H9 (cell line): ENCODE results near the gene MMS19. TPM values are rescaled to one million over a fixed set of nuclear protein-coding genes. Genes with fewer than 3 reads are reported as not detected.

Source experiments
- DNase-seq: peaks from one replicate; pipeline ENCODE4 v3.0.0-alpha.2; 2017
- H2AFZ ChIP-seq: one replicate; pipeline ENCODE4 v1.6.1; 2013; ENCODE audit warnings: mild to moderate bottlenecking, low read length, control low read depth, moderate library complexity
- H2AK5ac ChIP-seq: 2 replicates; pipeline ENCODE4 v1.6.1; 2013; ENCODE audit warnings: low read length, control low read depth, mixed read lengths; ENCODE audit not compliant: insufficient read length
- H2BK120ac ChIP-seq: one replicate; pipeline ENCODE4 v1.6.1; 2013; ENCODE audit warnings: low read depth, mild to moderate bottlenecking, low read length, control low read depth, inconsistent platforms; ENCODE audit not compliant: poor library complexity, severe bottlenecking
- H2BK12ac ChIP-seq: 2 replicates; pipeline ENCODE4 v1.6.1; 2013; ENCODE audit warnings: low read length, control low read depth, mixed read lengths, low read depth; ENCODE audit not compliant: insufficient read length
- H2BK15ac ChIP-seq: 2 replicates; pipeline ENCODE4 v1.6.1; 2013; ENCODE audit warnings: low read depth, low read length, control low read depth
- H2BK20ac ChIP-seq: one replicate; pipeline ENCODE4 v1.6.1; 2013; ENCODE audit warnings: low read depth, mild to moderate bottlenecking, low read length, control low read depth, inconsistent platforms; ENCODE audit not compliant: poor library complexity, severe bottlenecking
- H2BK5ac ChIP-seq: 2 replicates; pipeline ENCODE4 v1.6.1; 2013; ENCODE audit warnings: low read length, control low read depth, mixed read lengths; ENCODE audit not compliant: insufficient read length
- H3K14ac ChIP-seq: 2 replicates; pipeline ENCODE4 v1.6.1; 2013; ENCODE audit warnings: low read length, control low read depth; ENCODE audit not compliant: insufficient read depth
- H3K18ac ChIP-seq: 2 replicates; pipeline ENCODE4 v1.6.1; 2013; ENCODE audit warnings: low read depth, mild to moderate bottlenecking, mixed read lengths, low read length, control low read depth; ENCODE audit not compliant: insufficient read length
- H3K23ac ChIP-seq: 2 replicates; pipeline ENCODE4 v1.6.1; 2013; ENCODE audit warnings: low read length, control low read depth, mixed read lengths, low read depth; ENCODE audit not compliant: insufficient read length
- H3K23me2 ChIP-seq: 2 replicates; pipeline ENCODE4 v1.6.1; 2013; ENCODE audit warnings: low read depth, mild to moderate bottlenecking, mixed read lengths, low read length, control low read depth; ENCODE audit not compliant: insufficient read length, poor library complexity, severe bottlenecking
- H3K27ac ChIP-seq: 2 replicates; pipeline ENCODE4 v1.5.1; 2013; ENCODE audit warnings: low read length, control low read depth, mixed read lengths, low read depth; ENCODE audit not compliant: insufficient read length
- H3K27me3 ChIP-seq: 2 replicates; pipeline ENCODE4 v1.6.1; 2013; ENCODE audit warnings: low read length, control low read depth, inconsistent platforms; ENCODE audit not compliant: insufficient read depth
- H3K4ac ChIP-seq: 2 replicates; pipeline ENCODE4 v1.6.1; 2013; ENCODE audit warnings: low read depth, mild to moderate bottlenecking, control low read depth, inconsistent platforms, low read length, moderate library complexity
- H3K4me1 ChIP-seq: 2 replicates; pipeline ENCODE4 v1.6.1; 2013; ENCODE audit warnings: low read length, control low read depth, inconsistent platforms; ENCODE audit not compliant: insufficient read depth
- H3K4me2 ChIP-seq: 2 replicates; pipeline ENCODE4 v1.6.1; 2013; ENCODE audit warnings: low read length, control low read depth, mixed read lengths; ENCODE audit not compliant: insufficient read length, insufficient read depth
- H3K56ac ChIP-seq: 2 replicates; pipeline ENCODE4 v1.6.1; 2013; ENCODE audit warnings: low read depth, mild to moderate bottlenecking, mixed read lengths, low read length, control low read depth; ENCODE audit not compliant: insufficient read length
- H3K79me1 ChIP-seq: 2 replicates; pipeline ENCODE4 v1.6.1; 2013; ENCODE audit warnings: low read depth, mild to moderate bottlenecking, moderate library complexity, low read length, control low read depth, inconsistent platforms; ENCODE audit not compliant: insufficient read depth, poor library complexity, severe bottlenecking
- H3K79me2 ChIP-seq: 2 replicates; pipeline ENCODE4 v1.6.1; 2013; ENCODE audit warnings: low read length, control low read depth, inconsistent platforms; ENCODE audit not compliant: insufficient read depth
- H3K9ac ChIP-seq: 2 replicates; pipeline ENCODE4 v1.6.1; 2013; ENCODE audit warnings: low read length, control low read depth, mixed read lengths; ENCODE audit not compliant: insufficient read length; ENCODE audit errors: extremely low read depth
- H3K9me3 ChIP-seq: one replicate; pipeline ENCODE4 v1.6.1; 2013; ENCODE audit warnings: low read depth, low read length, inconsistent platforms; ENCODE audit not compliant: control insufficient read depth
- H3T11ph ChIP-seq: one replicate; pipeline ENCODE4 v1.6.1; 2013; ENCODE audit warnings: mild to moderate bottlenecking, low read length, control low read depth, inconsistent platforms
- H4K20me1 ChIP-seq: one replicate; pipeline ENCODE4 v1.6.1; 2013; ENCODE audit not compliant: control insufficient read depth, insufficient read length, insufficient read depth
- H4K5ac ChIP-seq: 2 replicates; pipeline ENCODE4 v1.6.1; 2013; ENCODE audit warnings: low read depth, mild to moderate bottlenecking, mixed read lengths, low read length, control low read depth; ENCODE audit not compliant: insufficient read length
- H4K8ac ChIP-seq: replicated peaks from 2 replicates; pipeline ENCODE4 v1.6.1; 2013; ENCODE audit warnings: low read length, control low read depth, mixed read lengths, low read depth; ENCODE audit not compliant: insufficient read length
- H4K91ac ChIP-seq: 2 replicates; pipeline ENCODE4 v1.6.1; 2013; ENCODE audit warnings: low read depth, mild to moderate bottlenecking, moderate library complexity, mixed read lengths, low read length, control low read depth; ENCODE audit not compliant: insufficient read length
- H3K27ac Mint-ChIP-seq, 3 experiments: 2 replicates in 2 of 3; 3 replicates in 1 of 3; pipeline ENCODE4 v1.8.0; 2020 to 2021; ENCODE audit warnings: mixed read lengths in 3 of 3, mild to moderate bottlenecking in 1 of 3, moderate library complexity in 1 of 3
- H3K27me3 Mint-ChIP-seq: 2 replicates; pipeline ENCODE4 v1.8.0; 2021; ENCODE audit warnings: low read depth, mild to moderate bottlenecking, moderate library complexity, mixed read lengths
- H3K36me3 Mint-ChIP-seq, 3 experiments: 2 replicates in 2 of 3; 3 replicates in 1 of 3; pipeline ENCODE4 v1.8.0; 2020 to 2021; ENCODE audit warnings: low read depth in 3 of 3, mixed read lengths in 3 of 3; ENCODE audit not compliant: insufficient read depth in 1 of 3
- H3K4me1 Mint-ChIP-seq, 2 experiments: 2 replicates each; pipeline ENCODE4 v1.8.0; 2020; ENCODE audit warnings: mixed read lengths in 2 of 2
- H3K4me3 Mint-ChIP-seq, 2 experiments: 2 replicates in 1 of 2; 3 replicates in 1 of 2; pipeline ENCODE4 v1.8.0; 2020 to 2021; ENCODE audit warnings: mild to moderate bottlenecking in 2 of 2, mixed read lengths in 2 of 2, moderate library complexity in 1 of 2
- H3K9me3 Mint-ChIP-seq, 2 experiments: 2 replicates in 1 of 2; 3 replicates in 1 of 2; pipeline ENCODE4 v1.8.0; 2020; ENCODE audit warnings: mild to moderate bottlenecking in 2 of 2, mixed read lengths in 2 of 2, moderate library complexity in 1 of 2
- CTCF ChIP-seq: fragments of 200-600 bp; sonication (generic); conservative IDR thresholded peaks from 3 replicates; pipeline ENCODE4 v1.8.0; 2021; ENCODE audit warnings: antibody characterized with exemption, mild to moderate bottlenecking
- WGBS: extraction: QIAGEN DNeasy Blood & Tissue Kit; methylation state at CpG from one replicate; pipeline ENCODE4 v1.1.7; 2013; ENCODE audit warnings: missing lambda C conversion rate, low lambda C conversion rate, mixed read lengths; ENCODE audit not compliant: insufficient read length; ENCODE audit errors: extremely low coverage; 5-methylcytosine and 5-hydroxymethylcytosine counted together
- total RNA-seq: library from RNA; stranded (reverse); gene quantifications from 2 replicates; pipeline ENCODE4 v1.2.1, GENCODE V29; 2021

MMS19 gene
- total RNA-seq, 1 experiment from 2014 or later, result 102 TPM

GRCh38 chr10:97434557-97434956 lies 63.7 kb downstream of the MMS19 start:
- Histone ChIP-seq H3T11ph (no peak overlapping the region), H4K8ac (no peak overlapping the region), H2BK15ac (no peak overlapping the region), H3K27me3 (no peaks in the 10 kb centered on the region), H2BK5ac (no peak overlapping the region), H3K9ac (no peak overlapping the region), H3K18ac (no peak overlapping the region), H2BK120ac (no peak overlapping the region), H3K79me2 (no peaks in the 10 kb centered on the region), H3K56ac (no peak overlapping the region), H3K79me1 (no peaks in the 10 kb centered on the region), H3K14ac (no peak overlapping the region), H2BK12ac (no peak overlapping the region), H2AK5ac (no peak overlapping the region), H3K4ac (no peak overlapping the region), H4K5ac (no peak overlapping the region), H3K9me3 (no peaks in the 10 kb centered on the region), H3K23ac (no peak overlapping the region), H3K23me2 (no peaks in the 10 kb centered on the region), H4K91ac (no peak overlapping the region), H2AFZ (no peak overlapping the region), H3K4me2 (no peak overlapping the region), H3K27ac (no peak overlapping the region), H4K20me1 (no peaks in the 10 kb centered on the region), H2BK20ac (no peak overlapping the region), H3K4me1 (no peaks in the 10 kb centered on the region)
- no CpG with 5 or more reads among the region's 1 CpG for WGBS
- no peak overlapping the region for H3K4me3 Mint-ChIP-seq
- no peak for TF ChIP-seq CTCF
- no peak for DNase-seq
- no peaks in the 10 kb centered on the region for H3K9me3 Mint-ChIP-seq
- peaks cover 30 to 81% (median 67%) of the 10 kb centered on the region in 3 experiments for H3K36me3 Mint-ChIP-seq
- H3K4me1 Mint-ChIP-seq, result no peaks in the 10 kb centered on the region; a peak in 1 of 4 replicates
- H3K27me3 Mint-ChIP-seq, result no peaks in the 10 kb centered on the region; the same call in 1 of the 2 replicates
- H3K27ac Mint-ChIP-seq, result peak overlapping the region in 2 of 3 experiments; percentile 79 to 91; a peak in 3 of 7 replicates
